ENCODE measurements around the gene FGFBP3.

Gene FGFBP3

GRCh38 chr10:91856637-91857036, 52.6 kb downstream of the FGFBP3 start:
- no peak for DNase-seq (ENCODE audit: low read depth)

Data from iris pigment epithelial cell (primary cell).